GM23338 (cell line): ENCODE data around the gene DEPDC5. TPM values are rescaled to one million over a fixed set of nuclear protein-coding genes. Genes with fewer than 3 reads are reported as not detected.

Experiments used
- ATAC-seq: fragments of 200-7000 bp; cut with Tn5 transposase; 3 replicates; pipeline ENCODE4 v1.9.1; 2020
- DNase-seq: peaks from one replicate; pipeline ENCODE4 v3.0.0-alpha.2; 2015; ENCODE audit warnings: low spot score
- H2AFZ ChIP-seq: fragments of 200-600 bp; sonication (generic); 2 replicates; pipeline ENCODE4 v1.8.0; 2016; ENCODE audit warnings: antibody characterized with exemption, mild to moderate bottlenecking, moderate library complexity
- H3F3A ChIP-seq: fragments of 200-600 bp; sonication (generic); replicated peaks from 2 replicates; pipeline ENCODE4 v1.8.0; 2017; ENCODE audit warnings: antibody characterized with exemption, mixed run types, low read depth
- H3K27ac ChIP-seq: fragments of 200-600 bp; sonication (generic); 2 replicates; pipeline ENCODE4 v1.6.1; 2016; ENCODE audit warnings: low read depth
- H3K27me3 ChIP-seq: fragments of 200-600 bp; sonication (generic); 2 replicates; pipeline ENCODE4 v1.8.0; 2016; ENCODE audit warnings: mild to moderate bottlenecking, mixed run types, moderate library complexity; ENCODE audit not compliant: insufficient read depth
- H3K36me3 ChIP-seq: fragments of 200-600 bp; sonication (generic); 2 replicates; pipeline ENCODE4 v1.8.0; 2016; ENCODE audit warnings: mild to moderate bottlenecking; ENCODE audit not compliant: insufficient read depth
- H3K4me1 ChIP-seq: fragments of 200-600 bp; sonication (generic); 2 replicates; pipeline ENCODE4 v1.8.0; 2016; ENCODE audit warnings: mild to moderate bottlenecking, moderate library complexity; ENCODE audit not compliant: insufficient read depth
- H3K4me2 ChIP-seq: fragments of 200-600 bp; sonication (generic); 2 replicates; pipeline ENCODE4 v1.7.1; 2017; ENCODE audit warnings: mixed run types
- H3K4me3 ChIP-seq: fragments of 200-600 bp; sonication (generic); 2 replicates; pipeline ENCODE4 v1.6.1; 2016; ENCODE audit warnings: mixed run types
- H3K79me2 ChIP-seq: fragments of 200-600 bp; sonication (generic); replicated peaks from 2 replicates; pipeline ENCODE4 v1.8.0; 2017; ENCODE audit warnings: mild to moderate bottlenecking; ENCODE audit not compliant: insufficient read depth
- H3K9me2 ChIP-seq: fragments of 200-600 bp; sonication (generic); 2 replicates; pipeline ENCODE4 v1.8.0; 2017; ENCODE audit not compliant: insufficient read depth
- H4K20me1 ChIP-seq: fragments of 200-600 bp; sonication (generic); replicated peaks from 2 replicates; pipeline ENCODE4 v1.8.0; 2017; ENCODE audit warnings: mild to moderate bottlenecking; ENCODE audit not compliant: insufficient read depth
- H3K27ac Mint-ChIP-seq: 2 replicates; pipeline ENCODE4 v1.8.0; 2020; ENCODE audit warnings: inconsistent platforms, mild to moderate bottlenecking, moderate library complexity, mixed read lengths
- H3K27me3 Mint-ChIP-seq: 3 replicates; pipeline ENCODE4 v1.8.0; 2022; ENCODE audit warnings: low read depth, mild to moderate bottlenecking, moderate library complexity, mixed read lengths, inconsistent platforms; ENCODE audit not compliant: insufficient read depth, poor library complexity
- H3K36me3 Mint-ChIP-seq: 3 replicates; pipeline ENCODE4 v1.8.0; 2021; ENCODE audit warnings: low read depth, mild to moderate bottlenecking, inconsistent platforms, moderate library complexity, mixed read lengths
- H3K4me1 Mint-ChIP-seq: 3 replicates; pipeline ENCODE4 v1.8.0; 2020; ENCODE audit warnings: mild to moderate bottlenecking, inconsistent platforms, mixed read lengths
- H3K4me3 Mint-ChIP-seq: 3 replicates; pipeline ENCODE4 v1.8.0; 2021; ENCODE audit warnings: moderate library complexity, mild to moderate bottlenecking, inconsistent platforms, mixed read lengths
- H3K9me3 Mint-ChIP-seq: 3 replicates; pipeline ENCODE4 v1.8.0; 2020; ENCODE audit warnings: moderate library complexity, mild to moderate bottlenecking, inconsistent platforms, mixed read lengths
- CREB1 ChIP-seq: fragments of 250-450 bp; sonication (Bioruptor Pico); IDR thresholded peaks from 2 replicates; pipeline ENCODE4 v1.5.0; 2020; ENCODE audit warnings: low read depth, mild to moderate bottlenecking, moderate library complexity
- EZH2 ChIP-seq: fragments of 200-600 bp; sonication (generic); IDR thresholded peaks from one replicate; pipeline ENCODE4 v1.8.0; 2017; ENCODE audit warnings: antibody characterized with exemption, mild to moderate bottlenecking, low read depth; ENCODE audit not compliant: unreplicated experiment
- EZH2phosphoT487 ChIP-seq: fragments of 200-600 bp; sonication (generic); IDR thresholded peaks from one replicate; pipeline ENCODE4 v1.8.1; 2018; ENCODE audit warnings: antibody characterized with exemption; ENCODE audit not compliant: unreplicated experiment
- JUNB ChIP-seq: IDR thresholded peaks from one replicate; pipeline ENCODE4 v1.6.1; 2016; ENCODE audit warnings: antibody characterized with exemption; ENCODE audit not compliant: unreplicated experiment
- POLR2AphosphoS5 ChIP-seq: IDR thresholded peaks from 2 replicates; pipeline ENCODE4 v1.6.1; 2016; ENCODE audit warnings: antibody characterized with exemption, low read depth
- STAT1 ChIP-seq: IDR thresholded peaks from one replicate; pipeline ENCODE4 v1.6.1; 2016; ENCODE audit warnings: antibody characterized with exemption; ENCODE audit not compliant: unreplicated experiment
- ZNF114 ChIP-seq: fragments of 250-450 bp; sonication (Bioruptor Pico); IDR thresholded peaks from 2 replicates; pipeline ENCODE4 v1.5.0; 2020; ENCODE audit warnings: mild to moderate bottlenecking, moderate library complexity
- ZNF331 ChIP-seq: fragments of 250-450 bp; sonication (Bioruptor Pico); IDR thresholded peaks from 2 replicates; pipeline ENCODE4 v1.5.0; 2020; ENCODE audit warnings: low read depth, mild to moderate bottlenecking, moderate library complexity
- polyA plus RNA-seq: library from polyadenylated mRNA; unstranded; fragments of >200 nt; fragmentation: Nextera tagmentation; extraction: Ambion mirVana; gene quantifications from 2 replicates; pipeline ENCODE4 v1.2.1, GENCODE V29; 2016
- total RNA-seq: library from RNA; depleted of rRNA; stranded (reverse); fragments of >200 nt; shearing (Covaris generic); gene quantifications from 2 replicates; pipeline ENCODE4 v1.2.3, GENCODE V29; 2014
- TF ChIP-seq, protein P1 (sequence below): IDR thresholded peaks from 2 replicates; pipeline ENCODE4 v1.6.1; 2016; ENCODE audit warnings: antibody characterized with exemption
- TF ChIP-seq, protein P2 (sequence below), 2 experiments: fragments of 200-600 bp in 1 of 2; sonication (generic) in 1 of 2; conservative IDR thresholded peaks; 2 replicates each; pipeline versions ENCODE4 v1.5.1 to v1.6.1; 2016 to 2017; ENCODE audit warnings: antibody characterized with exemption in 2 of 2, low read depth in 2 of 2, mild to moderate bottlenecking in 2 of 2, moderate library complexity in 1 of 2
- TF ChIP-seq, protein P3 (sequence below): IDR thresholded peaks from one replicate; pipeline ENCODE4 v1.6.1; 2018; ENCODE audit warnings: antibody characterized with exemption; ENCODE audit not compliant: unreplicated experiment

The DEPDC5 gene
- total and polyA plus RNA-seq, 2 experiments from 2014 or later = 18.7 to 19.7 TPM

DNA sequence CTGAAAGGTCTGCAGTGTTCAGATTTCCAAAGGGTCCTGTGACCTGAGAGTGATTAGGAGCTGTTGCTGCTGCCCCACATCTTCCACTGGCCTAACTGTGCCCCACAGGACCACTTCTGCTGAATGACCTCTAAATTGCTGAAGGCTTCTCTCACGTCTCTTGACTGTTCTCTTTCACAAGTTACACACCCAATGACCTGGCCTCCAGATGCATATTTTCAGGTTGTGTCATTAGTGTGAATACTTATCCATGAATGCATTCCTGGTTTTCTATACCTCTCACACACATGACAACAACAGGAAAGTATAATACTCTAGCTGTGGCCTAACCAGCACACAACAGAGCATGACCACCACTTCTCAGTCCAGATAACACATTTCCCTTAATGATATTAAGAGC, 19.3 kb upstream of the DEPDC5 start:
- DNase-seq = no peak
- Mint-ChIP-seq H3K27me3 (no peaks in the 10 kb centered on the region), H3K36me3 (peaks cover 26% of the 10 kb centered on the region), H3K27ac (no peak overlapping the region), H3K9me3 (no peaks in the 10 kb centered on the region), H3K4me3 (no peak overlapping the region), H3K4me1 (0 out of 3 replicates have a peak, but pooled peaks cover 2% of the 10 kb centered on the region)
- Histone ChIP-seq H3K4me1 (no peaks in the 10 kb centered on the region), H3K36me3 (peaks cover 7% of the 10 kb centered on the region), H3K27me3 (no peaks in the 10 kb centered on the region), H3F3A (no peaks in the 10 kb centered on the region; the same call in 1 of the 2 replicates), H2AFZ (no peak overlapping the region), H3K4me2 (no peak overlapping the region), H3K79me2 (peaks cover 93% of the 10 kb centered on the region), H3K27ac (no peak overlapping the region), H3K4me3 (no peak overlapping the region), H4K20me1 (peaks cover 51% of the 10 kb centered on the region), H3K9me2 (no peaks in the 10 kb centered on the region)
- TF ChIP-seq, protein P1, sequence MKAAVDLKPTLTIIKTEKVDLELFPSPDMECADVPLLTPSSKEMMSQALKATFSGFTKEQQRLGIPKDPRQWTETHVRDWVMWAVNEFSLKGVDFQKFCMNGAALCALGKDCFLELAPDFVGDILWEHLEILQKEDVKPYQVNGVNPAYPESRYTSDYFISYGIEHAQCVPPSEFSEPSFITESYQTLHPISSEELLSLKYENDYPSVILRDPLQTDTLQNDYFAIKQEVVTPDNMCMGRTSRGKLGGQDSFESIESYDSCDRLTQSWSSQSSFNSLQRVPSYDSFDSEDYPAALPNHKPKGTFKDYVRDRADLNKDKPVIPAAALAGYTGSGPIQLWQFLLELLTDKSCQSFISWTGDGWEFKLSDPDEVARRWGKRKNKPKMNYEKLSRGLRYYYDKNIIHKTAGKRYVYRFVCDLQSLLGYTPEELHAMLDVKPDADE = no peak
- TF ChIP-seq STAT1 (no peak), CREB1 (CRISPR knock-in tag) (no peak), JUNB (no peak), POLR2AphosphoS5 (no peak), ZNF114 (CRISPR knock-in tag) (no peak), EZH2phosphoT487 (no peak)
- TF ChIP-seq, protein P2, sequence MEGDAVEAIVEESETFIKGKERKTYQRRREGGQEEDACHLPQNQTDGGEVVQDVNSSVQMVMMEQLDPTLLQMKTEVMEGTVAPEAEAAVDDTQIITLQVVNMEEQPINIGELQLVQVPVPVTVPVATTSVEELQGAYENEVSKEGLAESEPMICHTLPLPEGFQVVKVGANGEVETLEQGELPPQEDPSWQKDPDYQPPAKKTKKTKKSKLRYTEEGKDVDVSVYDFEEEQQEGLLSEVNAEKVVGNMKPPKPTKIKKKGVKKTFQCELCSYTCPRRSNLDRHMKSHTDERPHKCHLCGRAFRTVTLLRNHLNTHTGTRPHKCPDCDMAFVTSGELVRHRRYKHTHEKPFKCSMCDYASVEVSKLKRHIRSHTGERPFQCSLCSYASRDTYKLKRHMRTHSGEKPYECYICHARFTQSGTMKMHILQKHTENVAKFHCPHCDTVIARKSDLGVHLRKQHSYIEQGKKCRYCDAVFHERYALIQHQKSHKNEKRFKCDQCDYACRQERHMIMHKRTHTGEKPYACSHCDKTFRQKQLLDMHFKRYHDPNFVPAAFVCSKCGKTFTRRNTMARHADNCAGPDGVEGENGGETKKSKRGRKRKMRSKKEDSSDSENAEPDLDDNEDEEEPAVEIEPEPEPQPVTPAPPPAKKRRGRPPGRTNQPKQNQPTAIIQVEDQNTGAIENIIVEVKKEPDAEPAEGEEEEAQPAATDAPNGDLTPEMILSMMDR (conservative IDR thresholded peaks at IDR 0.05; ENCODE audit: low read depth in 2 of 2) = no peak
- TF ChIP-seq, protein P3, sequence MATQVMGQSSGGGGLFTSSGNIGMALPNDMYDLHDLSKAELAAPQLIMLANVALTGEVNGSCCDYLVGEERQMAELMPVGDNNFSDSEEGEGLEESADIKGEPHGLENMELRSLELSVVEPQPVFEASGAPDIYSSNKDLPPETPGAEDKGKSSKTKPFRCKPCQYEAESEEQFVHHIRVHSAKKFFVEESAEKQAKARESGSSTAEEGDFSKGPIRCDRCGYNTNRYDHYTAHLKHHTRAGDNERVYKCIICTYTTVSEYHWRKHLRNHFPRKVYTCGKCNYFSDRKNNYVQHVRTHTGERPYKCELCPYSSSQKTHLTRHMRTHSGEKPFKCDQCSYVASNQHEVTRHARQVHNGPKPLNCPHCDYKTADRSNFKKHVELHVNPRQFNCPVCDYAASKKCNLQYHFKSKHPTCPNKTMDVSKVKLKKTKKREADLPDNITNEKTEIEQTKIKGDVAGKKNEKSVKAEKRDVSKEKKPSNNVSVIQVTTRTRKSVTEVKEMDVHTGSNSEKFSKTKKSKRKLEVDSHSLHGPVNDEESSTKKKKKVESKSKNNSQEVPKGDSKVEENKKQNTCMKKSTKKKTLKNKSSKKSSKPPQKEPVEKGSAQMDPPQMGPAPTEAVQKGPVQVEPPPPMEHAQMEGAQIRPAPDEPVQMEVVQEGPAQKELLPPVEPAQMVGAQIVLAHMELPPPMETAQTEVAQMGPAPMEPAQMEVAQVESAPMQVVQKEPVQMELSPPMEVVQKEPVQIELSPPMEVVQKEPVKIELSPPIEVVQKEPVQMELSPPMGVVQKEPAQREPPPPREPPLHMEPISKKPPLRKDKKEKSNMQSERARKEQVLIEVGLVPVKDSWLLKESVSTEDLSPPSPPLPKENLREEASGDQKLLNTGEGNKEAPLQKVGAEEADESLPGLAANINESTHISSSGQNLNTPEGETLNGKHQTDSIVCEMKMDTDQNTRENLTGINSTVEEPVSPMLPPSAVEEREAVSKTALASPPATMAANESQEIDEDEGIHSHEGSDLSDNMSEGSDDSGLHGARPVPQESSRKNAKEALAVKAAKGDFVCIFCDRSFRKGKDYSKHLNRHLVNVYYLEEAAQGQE = no peak
- no peak for ATAC-seq

DNA sequence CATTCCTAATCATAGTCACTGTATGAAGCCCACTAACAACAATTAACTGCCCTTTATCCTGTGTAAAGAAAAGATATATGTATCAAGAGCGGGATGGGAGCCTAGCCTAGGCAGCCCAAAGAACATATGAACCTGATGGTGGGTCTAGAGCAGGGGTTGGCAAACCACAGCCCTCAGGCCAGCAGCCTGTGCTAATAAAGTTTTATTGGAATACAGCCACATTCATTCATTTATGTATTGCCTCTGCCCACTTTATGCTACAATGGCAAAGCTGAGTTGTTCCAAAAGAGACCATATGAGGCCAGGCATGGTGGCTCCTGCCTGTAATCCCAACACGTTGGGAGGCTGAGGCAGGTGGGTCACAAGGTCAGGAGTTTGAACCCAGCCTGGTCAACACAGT, 17.4 kb upstream of the DEPDC5 start:
- Histone ChIP-seq H4K20me1 (peaks cover 62% of the 10 kb centered on the region), H3K36me3 (peaks cover 10% of the 10 kb centered on the region), H3K27me3 (no peaks in the 10 kb centered on the region), H3K79me2 (peaks cover 95% of the 10 kb centered on the region), H3K9me2 (no peaks in the 10 kb centered on the region), H2AFZ (no peak overlapping the region), H3K4me3 (no peak overlapping the region), H3K4me1 (no peaks in the 10 kb centered on the region), H3K27ac (no peak overlapping the region), H3K4me2 (no peak overlapping the region), H3F3A (no peaks in the 10 kb centered on the region)
- Mint-ChIP-seq H3K4me1 (0 out of 3 replicates have a peak, but pooled peaks cover 2% of the 10 kb centered on the region), H3K4me3 (no peak overlapping the region), H3K36me3 (peaks cover 31% of the 10 kb centered on the region), H3K9me3 (no peaks in the 10 kb centered on the region), H3K27me3 (no peaks in the 10 kb centered on the region), H3K27ac (no peak overlapping the region)
- DNase-seq (no peak), ATAC-seq (no peak)
- TF ChIP-seq EZH2 (no peak), ZNF331 (CRISPR knock-in tag) (no peak), CREB1 (CRISPR knock-in tag) (no peak), JUNB (no peak), ZNF114 (CRISPR knock-in tag) (no peak), POLR2AphosphoS5 (no peak)
- TF ChIP-seq, protein P1 = no peak
- TF ChIP-seq, protein P3 = no peak
